ENCODE results near the gene KAZN.

Gene KAZN

GRCh38 chr1:15106608-15107007 lies 508.1 kb downstream of the KAZN start:
- Histone ChIP-seq H2BK5ac (ENCODE audit: low read depth, low read length, poor library complexity) (no peak overlapping the region), H2BK12ac (ENCODE audit: low read length) (no peak overlapping the region), H4K12ac (ENCODE audit: low read depth, low read length) (no peak overlapping the region), H3K4me2 (ENCODE audit: low read length) (no peak overlapping the region), H3K14ac (ENCODE audit: low read length) (no peak overlapping the region), H3K79me1 (ENCODE audit: low read length) (no peaks in the 10 kb centered on the region), H4K8ac (ENCODE audit: low read depth, low read length) (no peak overlapping the region), H3K18ac (ENCODE audit: low read length) (no peak overlapping the region), H3K27ac (ENCODE audit: low read depth, low read length) (no peak overlapping the region), H3K23ac (ENCODE audit: low read length) (no peak overlapping the region), H4K91ac (ENCODE audit: low read depth, low read length) (no peak overlapping the region), H3K79me2 (ENCODE audit: control insufficient read depth, insufficient read depth, low read length, poor library complexity) (no peaks in the 10 kb centered on the region), H3K4ac (ENCODE audit: low read depth, low read length) (no peak overlapping the region), H3K9ac (ENCODE audit: low read length) (no peak overlapping the region), H3K27me3 (ENCODE audit: insufficient read depth, low read length) (no peaks in the 10 kb centered on the region), H3K4me1 (ENCODE audit: control insufficient read depth in 1 of 2, insufficient read depth in 2 of 2, low read length in 2 of 2) (no peaks in the 10 kb centered on the region), H3K36me3 (ENCODE audit: control insufficient read depth in 1 of 2, insufficient read depth in 2 of 2, low read length in 2 of 2) (no peaks in the 10 kb centered on the region), H3K9me3 (ENCODE audit: insufficient read depth, low read depth, low read length) (peaks cover 7% of the 10 kb centered on the region), H2AFZ (ENCODE audit: insufficient read depth, low read length, poor library complexity) (no peak overlapping the region), H3K4me3 (ENCODE audit: low read depth, low read length) (no peak overlapping the region), H2AK5ac (ENCODE audit: low read length) (no peak overlapping the region), H2BK120ac (ENCODE audit: insufficient read depth, low read length, poor library complexity) (no peak overlapping the region)
- no CpG with 5 or more reads among the region's 7 CpGs for WGBS (ENCODE audit: extremely low coverage, insufficient coverage, insufficient read length)
- DNase-seq: no peak

GRCh38 chr1:15107058-15107687 lies 508.7 kb downstream of the KAZN start:
- Histone ChIP-seq H3K27me3 (ENCODE audit: insufficient read depth, low read length) (no peaks in the 10 kb centered on the region), H3K9ac (ENCODE audit: low read length) (no peak overlapping the region)
- WGBS (ENCODE audit: extremely low coverage, insufficient coverage, insufficient read length): no CpG with 5 or more reads among the region's 1 CpG

GRCh38 chr1:15107911-15108310 lies 509.4 kb downstream of the KAZN start:
- Histone ChIP-seq H3K36me3 (ENCODE audit: control insufficient read depth in 1 of 2, insufficient read depth in 2 of 2, low read length in 2 of 2) (no peaks in the 10 kb centered on the region), H3K14ac (ENCODE audit: low read length) (no peak overlapping the region), H3K27ac (ENCODE audit: low read depth, low read length) (no peak overlapping the region), H2AFZ (ENCODE audit: insufficient read depth, low read length, poor library complexity) (no peak overlapping the region), H3K9ac (ENCODE audit: low read length) (no peak overlapping the region), H3K27me3 (ENCODE audit: insufficient read depth, low read length) (no peaks in the 10 kb centered on the region), H3K4ac (ENCODE audit: low read depth, low read length) (no peak overlapping the region), H2AK5ac (ENCODE audit: low read length) (no peak overlapping the region), H4K91ac (ENCODE audit: low read depth, low read length) (no peak overlapping the region), H4K8ac (ENCODE audit: low read depth, low read length) (no peak overlapping the region), H4K12ac (ENCODE audit: low read depth, low read length) (no peak overlapping the region), H3K4me1 (ENCODE audit: control insufficient read depth in 1 of 2, insufficient read depth in 2 of 2, low read length in 2 of 2) (no peaks in the 10 kb centered on the region), H2BK12ac (ENCODE audit: low read length) (no peak overlapping the region), H3K9me3 (ENCODE audit: insufficient read depth, low read depth, low read length) (peaks cover 4% of the 10 kb centered on the region), H3K4me2 (ENCODE audit: low read length) (no peak overlapping the region), H3K23ac (ENCODE audit: low read length) (no peak overlapping the region), H3K4me3 (ENCODE audit: low read depth, low read length) (no peak overlapping the region), H3K18ac (ENCODE audit: low read length) (no peak overlapping the region), H3K79me2 (ENCODE audit: control insufficient read depth, insufficient read depth, low read length, poor library complexity) (no peaks in the 10 kb centered on the region), H3K79me1 (ENCODE audit: low read length) (no peaks in the 10 kb centered on the region), H2BK5ac (ENCODE audit: low read depth, low read length, poor library complexity) (no peak overlapping the region), H2BK120ac (ENCODE audit: insufficient read depth, low read length, poor library complexity) (no peak overlapping the region)
- WGBS (ENCODE audit: extremely low coverage, insufficient coverage, insufficient read length): no CpG with 5 or more reads among the region's 4 CpGs
- no peak for DNase-seq

More at GRCh38 chr1:15107058-15107687, 508.7 kb downstream of the KAZN start:
- H3K4me2 ChIP-seq (ENCODE audit: low read length): no peak overlapping the region
- H3K4ac ChIP-seq (ENCODE audit: low read depth, low read length): no peak overlapping the region
- no peak overlapping the region for H4K8ac ChIP-seq (ENCODE audit: low read depth, low read length)
- H2AK5ac ChIP-seq (ENCODE audit: low read length): no peak overlapping the region
- H3K14ac ChIP-seq (ENCODE audit: low read length): no peak overlapping the region
- H2BK5ac ChIP-seq (ENCODE audit: low read depth, low read length, poor library complexity): no peak overlapping the region
- no peak overlapping the region for H2AFZ ChIP-seq (ENCODE audit: insufficient read depth, low read length, poor library complexity)
- DNase-seq: no peak
- H4K91ac ChIP-seq (ENCODE audit: low read depth, low read length): no peak overlapping the region
- H3K4me3 ChIP-seq (ENCODE audit: low read depth, low read length): no peak overlapping the region
- no peak overlapping the region for H2BK12ac ChIP-seq (ENCODE audit: low read length)
- H2BK120ac ChIP-seq (ENCODE audit: insufficient read depth, low read length, poor library complexity): no peak overlapping the region
- H3K36me3 ChIP-seq (ENCODE audit: control insufficient read depth in 1 of 2, insufficient read depth in 2 of 2, low read length in 2 of 2): no peaks in the 10 kb centered on the region
- no peak overlapping the region for H4K12ac ChIP-seq (ENCODE audit: low read depth, low read length)
- no peak overlapping the region for H3K18ac ChIP-seq (ENCODE audit: low read length)
- no peaks in the 10 kb centered on the region for H3K79me2 ChIP-seq (ENCODE audit: control insufficient read depth, insufficient read depth, low read length, poor library complexity)
- H3K27ac ChIP-seq (ENCODE audit: low read depth, low read length): no peak overlapping the region
- peaks cover 7% of the 10 kb centered on the region for H3K9me3 ChIP-seq (ENCODE audit: insufficient read depth, low read depth, low read length)
- no peaks in the 10 kb centered on the region for H3K4me1 ChIP-seq (ENCODE audit: control insufficient read depth in 1 of 2, insufficient read depth in 2 of 2, low read length in 2 of 2)
- H3K23ac ChIP-seq (ENCODE audit: low read length): no peak overlapping the region
- no peaks in the 10 kb centered on the region for H3K79me1 ChIP-seq (ENCODE audit: low read length)

GRCh38 chr1:15110128-15110866 lies 511.8 kb downstream of the KAZN start:
- no peak overlapping the region for H4K8ac ChIP-seq (ENCODE audit: low read depth, low read length)

More at GRCh38 chr1:15110128-15110866, 511.8 kb downstream of the KAZN start:
- Histone ChIP-seq H2BK12ac (ENCODE audit: low read length) (no peak overlapping the region), H2BK120ac (ENCODE audit: insufficient read depth, low read length, poor library complexity) (no peak overlapping the region), H3K4me1 (ENCODE audit: control insufficient read depth in 1 of 2, insufficient read depth in 2 of 2, low read length in 2 of 2) (no peaks in the 10 kb centered on the region), H3K27me3 (ENCODE audit: insufficient read depth, low read length) (no peaks in the 10 kb centered on the region), H3K18ac (ENCODE audit: low read length) (no peak overlapping the region), H2AK5ac (ENCODE audit: low read length) (no peak overlapping the region), H3K9ac (ENCODE audit: low read length) (no peak overlapping the region), H3K4me3 (ENCODE audit: low read depth, low read length) (no peak overlapping the region), H2AFZ (ENCODE audit: insufficient read depth, low read length, poor library complexity) (no peak overlapping the region), H4K91ac (ENCODE audit: low read depth, low read length) (no peak overlapping the region), H2BK5ac (ENCODE audit: low read depth, low read length, poor library complexity) (no peak overlapping the region), H3K79me1 (ENCODE audit: low read length) (no peaks in the 10 kb centered on the region), H3K79me2 (ENCODE audit: control insufficient read depth, insufficient read depth, low read length, poor library complexity) (no peaks in the 10 kb centered on the region), H3K36me3 (ENCODE audit: control insufficient read depth in 1 of 2, insufficient read depth in 2 of 2, low read length in 2 of 2) (no peaks in the 10 kb centered on the region), H4K12ac (ENCODE audit: low read depth, low read length) (no peak overlapping the region), H3K4me2 (ENCODE audit: low read length) (no peak overlapping the region), H3K4ac (ENCODE audit: low read depth, low read length) (no peak overlapping the region), H3K9me3 (ENCODE audit: insufficient read depth, low read depth, low read length) (peaks cover 2% of the 10 kb centered on the region), H3K14ac (ENCODE audit: low read length) (no peak overlapping the region), H3K27ac (ENCODE audit: low read depth, low read length) (no peak overlapping the region), H3K23ac (ENCODE audit: low read length) (no peak overlapping the region)
- no CpG with 5 or more reads among the region's 9 CpGs for WGBS (ENCODE audit: extremely low coverage, insufficient coverage, insufficient read length)
- DNase-seq: no peak
